Measurements from ENCODE around the gene CALHM6.
A peak's percentile ranks its signal among the peaks of the same experiment; 100 is the strongest.

Gene CALHM6

DNA sequence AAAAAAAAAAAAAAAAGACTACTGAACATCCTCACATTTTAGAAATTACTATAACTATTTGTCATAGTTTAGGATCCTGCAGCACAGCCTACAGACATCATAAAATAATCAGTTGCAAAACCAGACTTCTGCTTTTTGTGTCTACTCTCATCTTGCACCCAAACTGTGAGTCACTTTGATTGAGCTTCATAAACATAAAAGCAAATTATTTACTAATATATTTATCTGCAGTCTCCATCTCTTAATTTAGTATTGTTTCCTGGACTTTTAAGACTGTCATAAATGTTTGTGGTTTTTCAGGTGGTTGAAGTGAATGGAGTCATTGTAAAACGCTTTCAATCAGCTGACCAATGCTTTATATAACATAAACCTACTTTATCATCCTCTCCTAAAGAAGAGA, 14.8 kb upstream of the CALHM6 start:
- no peak for DNase-seq (ENCODE audit: low spot score)

DNA sequence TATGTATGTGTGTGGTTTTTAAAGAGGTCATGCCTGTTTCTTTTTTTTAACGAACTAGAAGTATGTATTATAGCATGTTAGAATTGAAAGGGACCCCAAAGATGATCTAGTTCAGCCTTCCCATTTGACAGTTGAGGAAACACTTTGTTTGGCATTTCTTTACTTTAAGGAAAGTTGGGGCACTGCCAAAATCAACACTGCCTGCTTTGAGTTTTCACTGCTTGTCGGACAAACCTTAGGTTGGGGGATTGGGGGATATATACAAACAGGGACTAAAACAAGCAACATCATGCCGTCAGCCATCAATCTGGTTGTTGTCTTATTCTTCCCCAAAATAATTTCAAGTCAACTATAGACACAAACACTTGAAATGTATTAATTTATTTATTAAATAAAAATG, 14.1 kb upstream of the CALHM6 start:
- no peak for DNase-seq (ENCODE audit: low spot score)

DNA sequence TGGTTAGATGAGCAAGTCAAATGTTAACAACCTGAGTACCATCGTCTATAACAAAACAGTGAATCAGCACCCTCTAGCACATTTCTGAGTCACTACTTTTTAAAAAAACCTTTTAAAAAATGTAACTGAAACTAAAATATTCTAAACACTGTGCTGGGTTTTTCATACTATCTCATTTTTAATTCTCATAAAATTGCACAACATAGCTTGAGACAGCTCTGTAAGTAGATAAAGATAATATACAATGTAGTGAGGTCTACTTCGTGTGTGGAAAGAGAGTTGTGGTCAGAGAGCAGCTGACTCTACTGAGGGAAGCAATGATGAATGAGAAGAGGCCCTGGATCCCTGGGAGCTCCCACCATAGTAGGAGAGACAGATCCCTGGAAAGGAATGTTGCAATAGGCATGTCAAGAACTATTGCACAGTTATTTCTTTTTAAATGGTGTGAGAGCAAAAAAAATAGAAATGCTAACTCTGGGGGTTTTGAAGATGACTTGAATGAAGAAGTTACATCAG, 13.6 kb upstream of the CALHM6 start:
- DNase-seq (ENCODE audit: low spot score) = no peak

DNA sequence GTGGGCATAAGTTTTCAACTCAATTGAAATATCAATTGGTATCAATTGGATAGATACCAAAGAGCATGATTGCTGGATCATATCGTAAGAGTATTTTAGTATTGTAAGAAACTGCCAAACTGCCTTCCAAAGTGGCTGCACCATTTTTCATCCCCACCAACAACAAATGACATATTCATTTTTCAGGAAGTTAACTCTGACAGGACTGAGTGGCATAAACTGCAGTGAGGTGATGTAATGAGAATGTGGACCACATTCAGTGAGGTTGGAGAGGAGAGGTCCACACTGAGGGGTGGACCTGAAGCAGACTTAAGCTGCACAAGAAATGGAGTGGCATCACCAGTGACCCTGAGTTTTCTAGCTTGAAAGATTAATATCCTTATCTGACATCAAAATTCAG, 11.6 kb upstream of the CALHM6 start:
- no peak for DNase-seq (ENCODE audit: low spot score)

DNA sequence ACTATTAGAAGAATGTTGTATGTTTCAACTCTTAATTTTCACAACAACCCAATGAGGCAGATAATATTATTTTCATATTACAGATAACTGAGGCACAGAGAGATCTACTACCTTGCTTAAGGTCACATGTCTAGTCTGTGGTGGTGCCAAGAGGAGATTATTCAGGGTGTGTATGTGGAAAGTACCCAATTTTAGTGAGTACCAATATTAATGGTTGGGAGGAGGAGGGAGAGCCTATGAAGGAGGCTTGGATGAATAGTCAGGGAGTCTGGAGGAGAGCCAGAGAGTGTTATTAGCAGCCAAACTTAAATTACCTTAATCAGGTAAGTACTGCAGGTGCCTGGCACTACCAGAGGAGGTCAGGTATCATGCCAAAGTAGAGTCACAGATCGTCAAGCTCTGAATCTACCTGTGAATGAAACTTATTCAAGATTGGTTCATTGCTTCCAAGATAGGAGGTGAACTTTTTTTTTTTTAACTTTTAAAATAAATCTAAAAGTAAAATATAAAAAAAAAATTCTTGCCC, 10.9 kb upstream of the CALHM6 start:
- DNase-seq (ENCODE audit: low spot score) = no peak

DNA sequence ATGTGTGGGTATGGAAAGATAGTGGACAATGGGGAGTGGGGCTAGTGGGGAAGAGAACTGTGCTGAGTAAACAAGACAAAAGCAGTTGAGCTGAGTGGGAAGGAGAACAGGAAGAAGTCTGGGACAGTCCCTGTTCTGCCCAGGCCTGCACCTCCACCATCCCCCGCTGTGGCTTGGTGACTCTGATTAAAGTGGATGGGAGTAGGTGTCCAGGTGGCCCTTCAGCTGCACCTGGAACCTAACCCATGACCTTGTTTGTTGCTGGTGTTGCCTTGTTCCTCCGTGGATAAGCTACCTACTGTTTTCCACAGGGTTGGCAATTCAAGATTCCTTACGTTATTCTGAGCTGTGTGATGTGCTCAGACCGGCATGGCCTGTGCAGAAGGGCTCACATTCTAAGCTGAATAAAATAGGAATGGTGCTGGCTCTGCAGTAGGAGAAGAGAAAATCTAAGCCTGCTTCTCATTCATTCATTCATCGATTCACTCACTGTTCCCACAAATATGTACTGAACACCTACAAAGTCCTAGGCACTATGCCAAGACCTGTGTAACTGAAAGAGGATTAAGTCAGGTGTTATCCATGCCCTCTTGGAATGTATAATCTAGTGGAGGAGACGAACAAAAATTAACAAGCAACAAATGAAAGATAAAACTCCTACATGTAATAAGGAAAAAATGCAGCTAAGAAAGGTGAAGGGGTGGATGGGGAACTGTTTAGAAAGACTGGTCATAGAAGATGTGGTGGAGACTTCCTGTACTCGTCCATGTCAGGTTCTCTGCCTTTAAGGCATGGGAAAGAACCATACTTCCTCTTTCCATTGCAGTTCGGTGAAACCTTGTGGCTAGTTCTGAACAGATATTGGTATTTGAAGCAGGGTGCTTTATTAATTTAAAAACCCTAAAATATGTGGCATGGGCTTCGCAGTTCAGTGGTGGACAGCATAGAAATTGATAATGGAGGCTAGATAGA, 10.1 kb upstream of the CALHM6 start:
- DNase-seq (ENCODE audit: low spot score) = no peak

DNA sequence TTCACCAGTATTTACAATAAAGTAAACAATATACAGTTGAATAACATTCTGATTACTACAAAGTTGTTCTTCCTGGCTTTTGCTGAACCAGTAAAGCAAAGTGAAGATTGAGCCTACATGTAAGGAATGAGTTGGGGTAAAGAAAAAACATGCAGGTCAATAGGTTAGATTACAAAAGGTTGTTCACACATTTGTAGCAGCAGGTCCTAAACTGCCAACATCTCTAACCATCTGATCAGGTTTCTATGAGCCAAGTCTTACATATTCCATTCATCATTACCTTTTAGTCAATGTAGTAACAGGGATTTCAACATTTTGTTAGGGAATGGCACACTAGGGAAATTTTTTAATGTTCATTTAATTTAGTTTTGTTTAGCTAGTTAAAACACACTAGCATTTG, 9.3 kb upstream of the CALHM6 start:
- DNase-seq (ENCODE audit: low spot score) = no peak

DNA sequence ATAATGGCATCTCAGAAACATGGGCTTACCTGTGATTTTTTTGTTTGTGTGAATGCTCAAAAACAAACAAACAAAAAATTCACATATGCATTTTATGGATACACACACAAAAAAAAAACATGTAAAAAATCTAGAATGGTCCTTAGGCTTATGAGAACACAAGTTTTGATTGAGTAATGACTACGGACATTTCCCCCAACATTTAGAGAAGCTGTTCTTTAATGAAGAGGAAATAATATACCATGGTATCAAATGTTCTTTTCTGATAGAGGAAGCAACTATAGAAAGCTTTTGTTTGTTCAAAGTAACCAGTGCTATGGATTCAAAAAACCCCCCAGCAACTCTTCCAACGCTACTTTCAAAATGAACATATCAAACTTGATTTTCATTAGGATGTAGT, 8.6 kb upstream of the CALHM6 start:
- DNase-seq (ENCODE audit: low spot score) = no peak

DNA sequence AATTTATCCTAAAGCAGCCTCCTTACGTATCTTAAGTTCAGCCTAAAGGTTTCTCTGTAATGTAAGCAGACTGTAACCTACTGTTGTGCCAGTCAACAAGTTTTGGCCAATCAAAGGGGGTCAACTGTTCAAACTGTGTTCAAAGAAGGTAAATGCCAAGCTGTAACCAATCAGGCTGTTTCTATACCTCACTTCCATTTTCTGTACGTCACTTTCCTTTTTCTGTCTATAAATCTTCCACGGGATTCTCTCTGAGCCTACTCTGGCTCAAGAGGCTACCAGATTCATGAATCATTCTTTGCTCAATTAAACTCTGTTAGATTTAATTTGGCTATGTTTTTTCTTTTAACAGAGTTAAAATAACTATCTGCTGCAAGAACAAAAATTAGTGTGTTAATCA, 5.1 kb upstream of the CALHM6 start:
- no peak for DNase-seq (ENCODE audit: low spot score)

DNA sequence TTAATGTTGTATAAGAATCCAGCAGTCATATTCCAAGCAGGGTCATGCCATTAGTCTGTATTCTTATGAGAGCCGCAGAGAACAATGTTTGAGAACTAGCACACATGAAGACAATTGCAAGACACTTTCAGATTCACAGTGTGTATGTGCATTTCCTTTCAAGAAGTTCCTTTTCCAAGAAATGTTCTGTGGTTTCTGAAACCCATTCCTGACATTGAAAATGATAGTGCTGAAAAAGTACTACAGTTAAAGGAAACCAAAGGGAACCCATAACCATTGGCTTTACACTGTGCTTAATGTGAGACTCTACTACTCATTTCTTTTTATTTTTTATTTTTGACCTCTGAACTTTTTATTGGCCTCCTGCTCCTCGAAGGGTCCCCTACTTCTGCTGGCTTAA, 4.2 kb upstream of the CALHM6 start:
- no peak for DNase-seq (ENCODE audit: low spot score)

DNA sequence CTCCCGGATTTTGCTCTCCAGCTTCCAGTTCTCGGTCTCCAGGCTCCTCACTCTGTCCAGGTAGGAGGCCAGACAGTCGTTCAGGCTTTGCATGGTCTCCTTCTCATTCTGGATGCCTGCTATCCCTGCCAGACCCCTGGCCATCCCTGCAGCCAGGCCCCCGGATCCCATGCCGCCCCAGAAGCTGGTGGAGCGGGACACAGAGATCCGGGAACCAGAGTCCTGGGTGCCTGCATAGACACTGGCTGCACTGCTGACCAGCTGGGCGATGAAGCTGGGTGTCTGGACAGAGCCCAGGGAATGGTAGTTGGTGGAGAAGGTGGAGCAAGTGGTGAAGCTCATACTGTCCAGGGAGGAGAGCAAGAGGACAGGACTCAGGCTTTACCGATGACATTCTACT, 2.9 kb upstream of the CALHM6 start:
- no peak for DNase-seq (ENCODE audit: low spot score)

DNA sequence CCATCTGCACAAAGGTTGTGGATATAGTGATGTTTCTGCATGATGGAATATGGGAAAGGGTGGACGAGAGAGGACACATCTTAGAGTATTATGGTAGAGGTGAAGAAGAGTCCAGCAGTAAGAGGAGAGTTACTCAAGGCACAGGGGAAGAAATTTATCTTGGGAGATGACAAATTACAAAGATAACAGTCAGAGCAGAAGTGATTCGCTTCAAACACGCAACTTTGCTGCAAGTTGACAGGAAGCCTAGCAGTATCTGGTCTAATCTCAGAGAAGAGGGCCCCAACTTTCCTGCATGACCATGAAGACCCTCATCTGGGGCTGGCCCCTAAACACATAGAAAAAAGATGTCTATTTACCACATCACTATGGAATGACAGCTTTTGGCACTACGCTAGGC, 1.2 kb upstream of the CALHM6 start:
- DNase-seq (ENCODE audit: low spot score) = no peak

DNA sequence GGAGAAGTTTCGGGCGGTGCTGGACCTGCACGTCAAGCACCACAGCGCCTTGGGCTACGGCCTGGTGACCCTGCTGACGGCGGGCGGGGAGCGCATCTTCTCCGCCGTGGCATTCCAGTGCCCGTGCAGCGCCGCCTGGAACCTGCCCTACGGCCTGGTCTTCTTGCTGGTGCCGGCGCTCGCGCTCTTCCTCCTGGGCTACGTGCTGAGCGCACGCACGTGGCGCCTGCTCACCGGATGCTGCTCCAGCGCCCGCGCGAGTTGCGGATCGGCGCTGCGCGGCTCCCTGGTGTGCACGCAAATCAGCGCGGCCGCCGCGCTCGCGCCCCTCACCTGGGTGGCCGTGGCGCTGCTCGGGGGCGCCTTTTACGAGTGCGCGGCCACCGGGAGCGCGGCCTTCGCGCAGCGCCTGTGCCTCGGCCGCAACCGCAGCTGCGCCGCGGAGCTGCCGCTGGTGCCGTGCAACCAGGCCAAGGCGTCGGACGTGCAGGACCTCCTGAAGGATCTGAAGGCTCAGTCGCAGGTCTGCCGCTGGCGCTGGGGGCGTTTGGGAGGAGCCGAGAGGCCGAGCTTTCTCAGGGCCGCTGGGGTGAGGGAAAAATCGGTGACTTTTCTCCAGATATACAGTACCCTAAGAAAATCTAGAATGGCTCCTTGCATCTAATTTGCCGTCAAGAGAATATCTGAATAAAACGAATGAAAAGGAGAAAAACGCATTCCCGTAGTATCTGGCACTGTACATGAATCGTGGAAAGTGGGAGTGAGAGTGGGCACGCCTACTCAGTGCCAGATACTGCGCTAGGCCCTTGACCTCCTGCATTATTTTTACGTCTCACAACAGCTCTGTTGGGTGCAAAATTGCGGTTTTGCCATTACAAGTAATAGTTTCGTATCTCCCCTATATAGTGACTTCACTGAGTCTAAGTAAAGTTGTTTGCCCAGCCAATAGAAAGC, 1.0 kb downstream of the CALHM6 start:
- peak; percentile 39 for DNase-seq (ENCODE audit: low spot score)

DNA sequence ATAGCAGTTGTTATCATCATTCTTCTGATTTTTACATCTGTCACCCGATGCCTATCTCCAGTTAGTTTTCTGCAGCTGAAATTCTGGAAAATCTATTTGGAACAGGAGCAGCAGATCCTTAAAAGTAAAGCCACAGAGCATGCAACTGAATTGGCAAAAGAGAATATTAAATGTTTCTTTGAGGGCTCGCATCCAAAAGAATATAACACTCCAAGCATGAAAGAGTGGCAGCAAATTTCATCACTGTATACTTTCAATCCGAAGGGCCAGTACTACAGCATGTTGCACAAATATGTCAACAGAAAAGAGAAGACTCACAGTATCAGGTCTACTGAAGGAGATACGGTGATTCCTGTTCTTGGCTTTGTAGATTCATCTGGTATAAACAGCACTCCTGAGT, 2.1 kb downstream of the CALHM6 start:
- DNase-seq (ENCODE audit: low spot score) = no peak

DNA sequence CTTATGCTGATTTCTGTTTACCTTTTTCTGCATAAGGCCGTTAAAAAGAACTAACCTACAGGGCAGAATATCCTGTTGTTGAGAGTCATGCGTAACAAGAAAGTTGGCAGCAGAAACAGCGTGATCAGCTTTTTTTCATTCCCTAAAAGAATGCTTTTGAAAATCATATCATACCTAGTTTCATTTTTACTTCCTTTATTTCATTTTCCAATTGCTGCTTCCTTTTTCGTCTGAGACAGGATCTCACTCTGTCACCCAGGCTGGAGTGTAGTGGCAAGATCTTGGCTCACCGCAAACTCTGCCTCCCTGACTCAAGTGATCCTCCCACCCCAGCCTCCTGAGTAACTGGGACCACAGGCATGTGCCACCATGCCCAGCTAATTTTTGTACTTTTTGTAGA, 4.1 kb downstream of the CALHM6 start:
- no peak for DNase-seq (ENCODE audit: low spot score)

DNA sequence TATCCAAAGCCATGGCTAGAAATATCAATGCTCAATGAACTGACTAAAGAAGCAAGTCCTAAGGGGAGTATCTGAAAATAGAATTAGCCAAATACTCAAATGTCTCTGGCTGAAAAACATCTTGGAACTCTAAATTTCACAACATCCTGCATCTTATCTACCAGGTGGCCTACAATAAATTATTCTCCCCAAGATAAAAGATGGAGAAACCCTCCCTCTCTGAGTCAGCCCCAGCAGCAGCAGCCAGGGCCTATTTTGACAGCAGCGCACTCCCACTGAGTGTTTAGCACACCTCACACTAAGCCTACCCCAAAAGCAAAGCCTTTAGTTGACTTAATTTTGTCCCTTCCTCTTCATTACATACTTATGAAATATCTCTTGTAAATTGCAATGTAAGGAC, 5.9 kb downstream of the CALHM6 start:
- DNase-seq (ENCODE audit: low spot score) = no peak

DNA sequence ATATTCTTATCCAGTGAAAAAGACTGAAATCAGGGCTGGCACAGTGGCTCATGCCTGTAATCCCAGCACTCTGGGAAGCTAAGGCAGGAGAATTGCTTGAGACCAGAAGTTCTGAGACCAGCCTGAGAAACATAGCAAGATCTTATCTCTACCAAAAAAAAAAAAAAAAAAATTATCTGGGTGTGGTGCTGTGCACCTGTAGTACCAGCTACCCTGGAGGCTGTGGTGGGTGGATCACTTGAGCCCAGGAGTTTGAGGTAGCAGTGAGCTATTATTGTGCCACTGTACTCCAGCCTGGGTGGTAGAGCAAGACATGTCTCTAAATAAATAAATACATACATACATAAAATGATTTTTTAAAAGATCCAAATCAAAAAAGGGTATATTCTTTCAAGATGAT, 6.3 kb downstream of the CALHM6 start:
- no peak for DNase-seq (ENCODE audit: low spot score)

DNA sequence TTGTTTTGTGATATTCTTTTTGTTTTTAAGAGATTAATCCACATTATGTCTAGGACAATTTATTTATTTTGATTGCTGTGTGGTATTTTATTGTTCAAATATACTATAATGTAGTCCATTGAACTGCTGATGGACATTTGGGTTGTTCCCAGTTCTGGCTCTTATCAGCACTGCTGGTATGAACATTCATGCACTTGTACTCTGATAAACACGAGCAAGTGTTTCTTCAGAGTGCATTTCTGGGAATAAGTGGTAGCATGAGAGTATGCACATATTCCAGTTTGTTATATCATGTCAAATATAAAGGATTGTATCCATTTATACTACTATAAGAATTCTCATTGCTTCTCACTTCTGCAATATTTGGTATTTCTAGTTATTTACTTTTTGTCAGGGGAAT, 7.1 kb downstream of the CALHM6 start:
- no peak for DNase-seq (ENCODE audit: low spot score)

DNA sequence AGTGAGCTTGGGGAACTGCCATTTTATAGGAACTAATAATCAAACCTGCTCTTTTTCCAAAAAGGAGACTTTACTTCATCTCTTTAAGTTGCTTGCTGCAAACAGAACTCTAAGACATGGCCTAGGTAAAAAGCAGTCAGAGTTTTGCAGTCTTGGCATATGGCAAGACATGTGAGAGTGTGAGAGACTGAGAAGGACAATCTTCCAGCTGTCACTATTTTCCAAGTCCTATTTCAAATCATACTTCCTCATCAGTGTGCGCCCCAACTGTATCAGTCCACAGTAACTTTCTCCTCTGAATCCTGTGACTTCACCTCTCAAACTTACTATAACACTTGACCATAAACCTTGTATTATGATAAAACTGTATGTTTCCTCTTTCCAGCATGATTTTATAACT, 10.4 kb downstream of the CALHM6 start:
- no peak for DNase-seq (ENCODE audit: low spot score)

DNA sequence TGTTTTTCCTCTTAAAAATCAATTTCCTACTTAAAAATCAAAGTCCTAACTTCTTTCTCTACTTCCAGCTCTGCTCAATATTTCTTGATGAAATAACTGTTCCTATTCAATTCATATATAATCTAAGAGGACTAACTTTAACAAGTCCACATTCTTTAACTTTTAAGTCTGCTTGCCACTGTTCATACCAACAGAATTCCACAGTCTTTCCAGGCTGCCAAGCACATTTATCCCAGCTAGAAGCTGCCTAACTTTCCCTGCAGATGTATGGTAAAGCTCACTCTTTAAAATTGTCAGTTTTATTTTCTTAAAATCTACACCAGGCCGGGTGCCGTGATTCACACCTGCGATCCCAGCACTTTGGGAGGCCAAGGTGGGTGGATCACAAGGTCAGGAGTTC, 11.5 kb downstream of the CALHM6 start:
- no peak for DNase-seq (ENCODE audit: low spot score)

DNA sequence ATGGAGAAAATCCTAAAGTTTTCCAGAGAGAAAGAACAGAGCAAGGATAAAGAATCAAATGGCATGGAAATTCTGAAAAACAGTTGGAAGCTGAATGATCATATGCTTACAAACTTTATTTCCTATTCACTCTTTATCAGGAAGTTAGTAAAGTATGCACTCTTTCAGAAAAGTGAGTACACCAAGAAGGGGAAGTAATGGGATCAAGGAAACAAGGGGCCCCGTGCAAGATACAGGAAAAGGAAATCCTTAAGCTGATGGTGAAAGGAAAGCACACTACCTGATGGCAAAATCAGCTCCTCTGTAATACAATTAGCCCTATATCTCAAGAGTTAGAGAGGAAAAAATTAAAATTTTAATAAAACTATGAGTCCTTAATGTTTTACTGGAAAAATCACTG, 14.0 kb downstream of the CALHM6 start:
- no peak for DNase-seq (ENCODE audit: low spot score)

DNA sequence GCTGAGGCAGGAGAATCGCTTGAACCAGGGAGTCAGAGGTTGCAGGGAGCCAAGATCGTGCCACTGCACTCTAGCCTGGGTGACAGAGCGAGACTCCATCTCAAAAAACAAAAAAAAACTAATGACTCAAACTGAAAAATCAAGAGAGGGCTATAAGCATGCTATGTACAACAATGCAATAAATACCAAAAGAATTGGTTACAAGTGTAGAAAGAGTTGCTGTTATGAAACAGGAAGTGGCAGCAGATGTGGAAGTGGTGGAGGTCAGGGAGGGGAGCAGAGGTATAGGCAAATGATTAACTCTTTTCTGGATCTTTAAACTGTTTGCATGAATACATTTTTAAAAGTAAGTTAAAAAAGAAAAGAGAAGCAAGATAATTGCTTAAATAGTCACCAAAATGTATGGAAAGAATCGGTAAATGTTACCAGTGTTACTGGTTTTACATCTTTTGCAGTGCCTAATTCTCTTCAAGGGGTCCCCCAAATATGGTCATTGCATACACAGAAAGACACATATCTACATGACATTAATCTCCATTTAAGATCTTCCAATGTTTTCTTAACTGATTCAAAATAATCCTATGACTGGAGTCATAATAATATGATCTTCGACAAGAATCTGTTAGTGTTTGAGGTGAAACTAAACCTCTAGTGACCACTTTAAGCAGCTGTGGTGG, 15.0 kb downstream of the CALHM6 start:
- DNase-seq (ENCODE audit: low spot score) = no peak
